Coronary artery (tissue), 2 donors: ENCODE data around the gene SLC39A8.
"Not testable (repeated sequence)": the region's sequence is repeated elsewhere in the genome, so short reads cannot be mapped to it uniquely, and the experiment has no call there.

Experiments
- DNase-seq: peaks from one replicate; pipeline ENCODE4 v3.0.0-alpha.2; 2017; ENCODE audit warnings: low spot score
- H3K27ac ChIP-seq, 2 donors: fragments of 200-600 bp; sonication (generic); one replicate each; pipeline ENCODE4 v1.5.1; 2016 to 2019
- H3K4me3 ChIP-seq: fragments of 200-600 bp; sonication (generic); 2 replicates; pipeline ENCODE4 v1.5.1; 2016; ENCODE audit warnings: mild to moderate bottlenecking, moderate library complexity
- TF ChIP-seq, protein P1 (sequence below): fragments of 200-600 bp; sonication (generic); IDR thresholded peaks from one replicate; pipeline ENCODE4 v1.5.1; 2019; ENCODE audit warnings: antibody characterized with exemption

Gene SLC39A8

DNA sequence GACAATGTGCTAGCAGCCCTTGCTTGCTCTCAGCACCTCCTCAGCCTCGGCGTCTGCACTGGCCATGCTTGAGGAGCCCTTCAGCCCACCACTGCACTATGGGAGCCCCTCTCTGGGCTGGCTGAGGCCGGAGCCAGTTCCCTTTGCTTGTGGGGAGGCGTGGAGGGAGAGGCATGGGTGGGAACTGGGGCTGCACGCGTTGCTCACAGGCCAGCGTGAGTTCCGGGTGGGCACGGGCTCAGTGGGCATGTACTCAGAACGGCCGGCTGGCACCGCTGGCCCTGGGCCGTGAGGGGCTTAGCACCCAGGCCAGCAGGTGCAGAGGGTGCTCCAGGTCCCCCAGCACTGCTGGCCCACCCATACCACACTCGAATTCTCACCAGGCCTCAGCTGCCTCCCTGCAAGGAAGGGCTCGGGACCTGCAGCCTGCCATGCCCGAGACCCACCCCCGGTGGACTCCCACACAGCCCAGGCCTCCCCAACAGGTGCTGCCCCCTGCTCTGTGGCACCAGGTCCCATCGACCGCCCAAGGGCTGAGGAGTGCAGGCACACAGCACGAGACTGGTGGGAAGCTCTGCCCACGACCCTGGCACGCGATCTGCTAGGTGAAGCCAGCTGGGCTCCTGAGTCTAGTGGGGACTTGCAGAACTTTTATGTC is 100.3 kb downstream of the SLC39A8 start:
- H3K4me3 ChIP-seq = no peak overlapping the region
- no peak overlapping the region for H3K27ac ChIP-seq
- TF ChIP-seq, protein P1, sequence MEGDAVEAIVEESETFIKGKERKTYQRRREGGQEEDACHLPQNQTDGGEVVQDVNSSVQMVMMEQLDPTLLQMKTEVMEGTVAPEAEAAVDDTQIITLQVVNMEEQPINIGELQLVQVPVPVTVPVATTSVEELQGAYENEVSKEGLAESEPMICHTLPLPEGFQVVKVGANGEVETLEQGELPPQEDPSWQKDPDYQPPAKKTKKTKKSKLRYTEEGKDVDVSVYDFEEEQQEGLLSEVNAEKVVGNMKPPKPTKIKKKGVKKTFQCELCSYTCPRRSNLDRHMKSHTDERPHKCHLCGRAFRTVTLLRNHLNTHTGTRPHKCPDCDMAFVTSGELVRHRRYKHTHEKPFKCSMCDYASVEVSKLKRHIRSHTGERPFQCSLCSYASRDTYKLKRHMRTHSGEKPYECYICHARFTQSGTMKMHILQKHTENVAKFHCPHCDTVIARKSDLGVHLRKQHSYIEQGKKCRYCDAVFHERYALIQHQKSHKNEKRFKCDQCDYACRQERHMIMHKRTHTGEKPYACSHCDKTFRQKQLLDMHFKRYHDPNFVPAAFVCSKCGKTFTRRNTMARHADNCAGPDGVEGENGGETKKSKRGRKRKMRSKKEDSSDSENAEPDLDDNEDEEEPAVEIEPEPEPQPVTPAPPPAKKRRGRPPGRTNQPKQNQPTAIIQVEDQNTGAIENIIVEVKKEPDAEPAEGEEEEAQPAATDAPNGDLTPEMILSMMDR = no peak
- no peak for DNase-seq

DNA sequence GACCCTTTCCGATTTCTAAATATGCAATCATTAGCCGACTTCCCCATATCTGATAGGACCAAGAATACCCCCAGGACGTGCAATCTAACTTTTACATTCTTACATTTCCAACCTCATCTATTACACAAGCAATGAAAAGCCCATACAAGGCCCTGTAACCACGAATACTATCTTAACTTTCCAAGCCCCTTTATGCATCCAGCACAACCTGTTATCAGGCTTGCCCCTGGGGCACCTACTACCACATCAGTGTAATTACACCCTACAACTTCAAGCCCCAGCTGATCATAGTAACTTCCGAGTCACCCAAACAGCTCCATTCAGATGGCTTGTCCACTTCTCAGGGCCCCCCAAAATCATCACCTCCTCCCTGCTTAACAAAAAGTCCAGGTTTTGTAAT is 102.0 kb downstream of the SLC39A8 start:
- not testable (repeated sequence) for H3K4me3 ChIP-seq, DNase-seq, H3K27ac ChIP-seq

DNA sequence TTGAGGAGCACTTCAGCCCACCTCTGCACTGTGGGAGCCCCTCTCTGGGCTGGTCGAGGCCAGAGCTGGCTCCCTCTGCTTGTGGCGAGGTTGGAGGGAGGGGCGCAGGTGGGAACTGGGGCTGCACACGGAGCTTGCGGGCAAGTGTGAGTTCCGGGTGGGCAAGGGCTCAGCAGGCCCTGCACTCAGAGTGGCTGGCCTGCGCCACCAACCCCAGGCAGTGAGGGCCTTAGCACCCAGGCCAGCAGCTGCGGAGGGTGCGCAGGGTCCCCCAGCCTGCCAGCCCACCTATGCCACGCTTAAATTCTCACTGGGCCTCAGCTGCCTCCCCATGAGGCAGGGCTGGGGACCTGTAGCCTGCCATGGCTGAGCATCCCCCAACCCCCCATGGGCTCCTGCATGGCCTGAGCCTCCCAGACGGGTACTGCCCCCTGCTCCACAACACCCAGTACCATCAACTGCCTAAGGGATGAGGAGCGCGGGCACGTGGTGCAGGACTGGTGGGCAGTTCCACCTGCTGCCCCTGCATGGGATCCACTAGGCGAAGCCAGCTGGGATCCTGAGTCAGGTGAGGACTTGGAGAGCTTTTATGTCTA is 110.9 kb downstream of the SLC39A8 start:
- Histone ChIP-seq H3K4me3 (no peak overlapping the region), H3K27ac (no peak overlapping the region)
- TF ChIP-seq, protein P1 = no peak
- DNase-seq = no peak

DNA sequence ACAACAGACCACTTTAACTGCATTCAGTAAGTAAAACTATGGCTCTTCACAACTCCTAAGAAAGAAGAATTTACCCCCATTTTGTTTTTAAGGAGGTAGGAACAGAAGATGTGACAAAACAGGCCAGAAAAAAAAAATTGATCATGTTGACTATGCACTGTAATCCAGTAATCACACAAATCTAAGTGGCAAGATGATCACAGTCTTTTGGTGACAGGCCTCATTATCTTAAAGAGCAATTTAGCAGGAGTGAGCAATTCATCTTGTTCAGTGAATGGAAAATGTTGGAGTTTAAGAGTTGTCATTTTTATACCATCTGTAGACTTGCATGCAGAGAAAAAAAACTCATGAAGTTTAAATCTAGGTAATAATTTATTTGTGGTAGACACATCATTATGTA is 115.1 kb downstream of the SLC39A8 start:
- Histone ChIP-seq H3K4me3 (no peak overlapping the region), H3K27ac (no peak overlapping the region)
- TF ChIP-seq, protein P1 = no peak
- DNase-seq = no peak

DNA sequence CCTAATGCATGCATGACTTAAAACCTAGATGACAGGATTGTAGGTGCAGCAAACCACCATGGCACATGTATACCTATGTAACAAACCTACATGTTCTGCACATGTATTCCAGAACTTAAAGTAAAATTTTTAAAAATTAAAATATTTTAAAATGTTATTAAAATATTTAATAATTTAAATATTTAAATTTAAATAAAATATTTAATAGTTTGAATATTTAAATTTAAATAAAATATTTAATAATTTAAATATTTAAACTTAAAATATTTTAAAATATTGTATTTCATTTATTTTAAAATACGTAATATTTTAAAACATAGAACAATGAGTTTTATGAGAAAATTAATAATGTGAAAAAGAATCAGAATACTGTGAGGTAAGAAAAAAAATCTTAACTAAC is 117.9 kb downstream of the SLC39A8 start:
- H3K4me3 ChIP-seq = no peak overlapping the region
- H3K27ac ChIP-seq = no peak overlapping the region
- TF ChIP-seq, protein P1 = no peak
- DNase-seq = no peak

DNA sequence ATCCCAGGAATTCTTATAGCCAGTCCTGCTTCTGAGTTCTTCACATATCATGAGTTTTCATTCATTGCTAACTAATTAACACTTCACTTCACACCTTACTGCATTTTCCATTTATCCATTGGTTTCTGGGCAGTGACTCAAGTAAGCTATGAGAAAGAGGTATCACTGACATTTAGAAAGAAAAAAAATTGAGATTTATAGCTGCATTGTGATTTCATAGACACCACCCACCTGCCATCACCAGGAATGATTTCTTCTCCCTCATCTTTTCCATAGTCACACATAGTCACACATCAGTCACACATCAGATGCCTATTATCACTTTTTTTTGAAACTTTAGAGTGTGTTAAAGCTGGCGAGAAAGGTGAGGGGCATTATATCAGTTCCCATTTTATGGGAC is 121.8 kb downstream of the SLC39A8 start:
- no peak overlapping the region for H3K27ac ChIP-seq
- TF ChIP-seq, protein P1 = no peak
- no peak overlapping the region for H3K4me3 ChIP-seq
- DNase-seq = no peak

DNA sequence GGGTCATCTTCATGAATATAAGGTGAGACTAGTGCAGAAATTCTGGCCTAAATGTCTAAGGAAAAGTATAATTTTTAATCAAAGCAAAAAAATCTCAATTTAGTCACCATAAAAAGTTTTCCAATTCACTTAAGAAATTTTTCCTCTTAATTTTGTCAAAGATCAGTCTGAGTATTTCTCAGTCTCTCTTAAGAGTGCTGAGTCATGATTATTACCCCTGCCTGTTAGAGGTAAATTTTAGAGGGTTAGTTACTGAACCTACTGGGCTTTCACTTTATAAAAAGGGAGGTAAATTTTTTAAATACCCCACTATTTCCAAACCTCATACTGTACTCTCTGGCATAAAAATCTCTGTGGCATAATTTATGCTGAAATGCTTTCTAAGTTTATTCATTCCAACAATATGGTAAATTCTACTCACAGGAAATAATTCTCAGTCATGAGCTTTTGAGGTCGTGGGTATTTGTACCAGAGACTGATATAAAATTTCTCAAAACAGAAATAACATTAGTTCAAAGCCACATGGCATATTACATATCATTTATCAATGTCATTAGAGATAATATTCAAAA is 122.4 kb downstream of the SLC39A8 start:
- no peak for DNase-seq
- Histone ChIP-seq H3K27ac (no peak overlapping the region), H3K4me3 (no peak overlapping the region)
- TF ChIP-seq, protein P1 = no peak
